Measurements from ENCODE around the gene DIP2B.

DIP2B gene

DNA sequence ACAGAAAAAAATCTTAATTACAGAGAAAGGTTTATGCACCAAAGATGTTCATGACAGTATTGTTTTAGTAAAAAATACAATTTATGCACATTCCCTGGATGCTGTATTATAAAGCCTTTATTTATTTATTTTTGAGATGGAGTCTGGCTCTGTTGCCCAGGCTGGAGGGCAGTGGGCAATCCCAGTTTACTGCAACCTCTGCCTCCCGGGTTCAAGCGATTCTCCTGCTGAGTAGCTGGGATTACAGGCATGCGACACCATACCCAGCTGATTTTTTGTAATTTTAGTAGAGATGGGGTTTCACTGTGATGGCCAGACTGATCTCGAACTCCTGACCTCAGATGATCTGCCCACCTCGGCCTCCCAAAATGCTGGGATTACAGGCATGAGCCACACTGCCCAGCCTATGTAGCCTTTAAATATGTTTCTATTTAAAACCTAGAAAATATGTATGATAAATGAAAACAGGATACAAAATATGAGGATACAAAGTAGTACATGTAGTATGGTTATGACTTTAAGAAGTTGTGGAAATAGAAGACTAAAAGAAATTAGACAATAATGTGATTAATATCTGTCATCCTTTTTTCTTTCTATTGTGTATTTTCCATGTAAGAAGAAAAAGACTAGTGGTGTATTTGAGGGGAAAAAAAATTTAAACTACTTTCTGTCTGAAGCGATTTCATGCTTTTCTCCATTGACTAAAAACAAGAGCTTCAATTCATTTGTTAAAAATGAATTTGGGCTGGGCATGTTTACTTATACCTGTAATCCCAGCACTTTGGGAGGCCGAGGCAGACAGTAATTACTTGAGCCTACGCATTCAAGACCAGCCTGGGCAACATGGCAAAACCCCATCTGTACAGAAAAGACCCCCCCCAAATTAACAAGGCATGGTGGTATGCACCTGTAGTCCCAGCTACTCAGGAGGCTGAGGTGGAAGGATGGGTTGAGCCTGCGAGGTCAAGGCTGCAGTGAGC lies 272.3 kb downstream of the DIP2B start:
- Histone ChIP-seq H3K4me2 (no peak overlapping the region), H3K4me1 (ENCODE audit: low read depth, poor library complexity, severe bottlenecking) (peaks cover 5% of the 10 kb centered on the region), H3K27me3 (ENCODE audit: insufficient read depth, low read depth) (no peaks in the 10 kb centered on the region), H2AFZ (ENCODE audit: low read depth) (no peak overlapping the region), H3K36me3 (ENCODE audit: insufficient read depth) (no peaks in the 10 kb centered on the region), H3K4me3 (IDR thresholded peaks at IDR 0.05; ENCODE audit: insufficient read depth, low read depth, low read length) (no peak overlapping the region), H3K79me2 (ENCODE audit: insufficient read depth, low read depth) (peaks cover 43% of the 10 kb centered on the region; the same call in 1 of the 2 replicates), H3K9ac (no peak overlapping the region), H3K27ac (no peak overlapping the region), H4K20me1 (ENCODE audit: insufficient read depth) (no peaks in the 10 kb centered on the region)
- no peak for TF ChIP-seq CTCF (conservative IDR thresholded peaks at IDR 0.05; ENCODE audit: low read depth, low read length)

GRCh38 chr12:50778663-50779590 lies 274.1 kb downstream of the DIP2B start:
- no peak overlapping the region for H3K4me2 ChIP-seq
- H3K27ac ChIP-seq: no peak overlapping the region
- no peaks in the 10 kb centered on the region for H4K20me1 ChIP-seq (ENCODE audit: insufficient read depth)
- no peak overlapping the region for H3K9ac ChIP-seq
- peaks cover 35% of the 10 kb centered on the region; the same call in 1 of the 2 replicates for H3K79me2 ChIP-seq (ENCODE audit: insufficient read depth, low read depth)
- TF ChIP-seq CTCF (conservative IDR thresholded peaks at IDR 0.05; ENCODE audit: low read depth, low read length): no peak
- no peak overlapping the region for H2AFZ ChIP-seq (ENCODE audit: low read depth)
- no peaks in the 10 kb centered on the region for H3K27me3 ChIP-seq (ENCODE audit: insufficient read depth, low read depth)
- no peak overlapping the region for H3K4me3 ChIP-seq (IDR thresholded peaks at IDR 0.05; ENCODE audit: insufficient read depth, low read depth, low read length)
- no peaks in the 10 kb centered on the region for H3K36me3 ChIP-seq (ENCODE audit: insufficient read depth)
- H3K4me1 ChIP-seq (ENCODE audit: low read depth, poor library complexity, severe bottlenecking): peaks cover 5% of the 10 kb centered on the region

DNA sequence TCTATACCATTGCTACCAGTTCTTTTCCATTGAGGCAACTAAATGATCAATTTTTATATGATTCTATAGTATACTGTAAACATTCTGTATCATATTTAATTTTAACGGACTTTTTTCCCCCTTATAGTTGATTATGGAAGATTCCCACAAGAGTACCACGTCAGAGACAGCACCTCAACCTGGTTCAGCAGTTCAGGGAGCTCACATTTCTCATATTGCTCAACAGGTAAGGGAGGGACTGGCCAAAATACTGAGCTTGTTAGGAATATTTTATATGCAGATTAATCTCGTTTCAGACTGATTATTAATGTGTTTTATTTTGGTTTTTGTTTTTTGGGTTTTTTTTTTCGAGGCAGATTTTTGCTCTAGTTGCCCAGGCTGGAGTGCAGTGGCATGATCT lies 275.2 kb downstream of the DIP2B start:
- Histone ChIP-seq H2AFZ (ENCODE audit: low read depth) (no peak overlapping the region), H3K36me3 (ENCODE audit: insufficient read depth) (no peaks in the 10 kb centered on the region), H3K27ac (no peak overlapping the region), H3K27me3 (ENCODE audit: insufficient read depth, low read depth) (no peaks in the 10 kb centered on the region), H3K9ac (no peak overlapping the region), H4K20me1 (ENCODE audit: insufficient read depth) (no peaks in the 10 kb centered on the region), H3K4me3 (IDR thresholded peaks at IDR 0.05; ENCODE audit: insufficient read depth, low read depth, low read length) (no peak overlapping the region), H3K79me2 (ENCODE audit: insufficient read depth, low read depth) (peaks cover 27% of the 10 kb centered on the region; the same call in 1 of the 2 replicates), H3K4me1 (ENCODE audit: low read depth, poor library complexity, severe bottlenecking) (no peaks in the 10 kb centered on the region), H3K4me2 (no peak overlapping the region)
- no peak for TF ChIP-seq CTCF (conservative IDR thresholded peaks at IDR 0.05; ENCODE audit: low read depth, low read length)

DNA sequence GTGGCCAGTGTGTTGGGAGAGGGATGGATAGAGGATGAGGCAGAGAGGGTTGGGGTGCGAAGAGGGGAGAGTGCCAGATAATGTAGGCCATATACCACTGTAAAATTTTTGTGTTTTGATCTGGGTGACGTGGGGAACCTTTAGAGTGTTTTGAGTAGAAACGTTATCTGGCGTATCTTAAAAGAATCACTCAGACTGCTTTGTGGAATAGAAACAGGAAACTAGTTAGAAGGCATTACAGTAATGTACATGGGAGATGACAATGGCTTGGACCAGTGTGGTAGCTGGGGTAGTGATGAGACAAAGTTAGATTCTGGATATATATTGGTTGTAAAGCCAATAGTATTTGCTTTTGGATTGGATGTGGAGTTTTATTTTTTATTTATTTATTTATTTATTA lies 279.7 kb downstream of the DIP2B start:
- no peak overlapping the region for H3K27ac ChIP-seq
- H3K36me3 ChIP-seq (ENCODE audit: insufficient read depth): peaks cover 3% of the 10 kb centered on the region; the same call in 1 of the 2 replicates
- no peak overlapping the region for H3K4me3 ChIP-seq (IDR thresholded peaks at IDR 0.05; ENCODE audit: insufficient read depth, low read depth, low read length)
- H3K27me3 ChIP-seq (ENCODE audit: insufficient read depth, low read depth): no peaks in the 10 kb centered on the region
- H3K79me2 ChIP-seq (ENCODE audit: insufficient read depth, low read depth): 0 out of 2 replicates have a peak, but pooled peaks cover 7% of the 10 kb centered on the region
- no peaks in the 10 kb centered on the region for H3K4me1 ChIP-seq (ENCODE audit: low read depth, poor library complexity, severe bottlenecking)
- no peak for TF ChIP-seq CTCF (conservative IDR thresholded peaks at IDR 0.05; ENCODE audit: low read depth, low read length)
- no peaks in the 10 kb centered on the region for H4K20me1 ChIP-seq (ENCODE audit: insufficient read depth)
- no peak overlapping the region for H3K4me2 ChIP-seq
- H3K9ac ChIP-seq: no peak overlapping the region
- no peak overlapping the region for H2AFZ ChIP-seq (ENCODE audit: low read depth)

Measured in KMS-11 (cell line).